Smooth muscle cell (in vitro differentiated cells): Measurements from ENCODE around the gene CDC42EP5. TPM values are rescaled to one million over a fixed set of nuclear protein-coding genes. Genes with fewer than 3 reads are reported as not detected.

Source experiments
- DNase-seq: peaks from one replicate; lab custom pipeline; 2025; ENCODE audit not compliant: unreplicated experiment; lab: John Stamatoyannopoulos, UW
- H2AFZ ChIP-seq: fragments of 200-600 bp; sonication (generic); 2 replicates; pipeline ENCODE4 v1.6.0; 2016; ENCODE audit warnings: antibody characterized with exemption, low read depth, mild to moderate bottlenecking
- H3F3A ChIP-seq: fragments of 200-600 bp; sonication (generic); 2 replicates; pipeline ENCODE4 v1.6.0; 2017; ENCODE audit warnings: antibody characterized with exemption, low read depth
- H3K27ac ChIP-seq: fragments of 200-600 bp; sonication (generic); 2 replicates; pipeline ENCODE4 v1.5.1; 2016; ENCODE audit warnings: low read depth, mild to moderate bottlenecking
- H3K27me3 ChIP-seq: fragments of 200-600 bp; sonication (generic); 2 replicates; pipeline ENCODE4 v1.6.1; 2016; ENCODE audit warnings: low read depth, mild to moderate bottlenecking
- H3K36me3 ChIP-seq: fragments of 200-600 bp; sonication (generic); 2 replicates; pipeline ENCODE4 v1.5.1; 2016; ENCODE audit warnings: low read depth
- H3K4me1 ChIP-seq: fragments of 200-600 bp; sonication (generic); 2 replicates; pipeline ENCODE4 v1.5.1; 2016; ENCODE audit warnings: low read depth
- H3K4me2 ChIP-seq: fragments of 200-600 bp; sonication (generic); 2 replicates; pipeline ENCODE4 v1.6.0; 2016; ENCODE audit warnings: mild to moderate bottlenecking
- H3K4me3 ChIP-seq: fragments of 200-600 bp; sonication (generic); 2 replicates; pipeline ENCODE4 v1.5.1; 2016; ENCODE audit warnings: mild to moderate bottlenecking
- H3K79me2 ChIP-seq: fragments of 200-600 bp; sonication (generic); 2 replicates; pipeline ENCODE4 v1.6.0; 2016; ENCODE audit warnings: low read depth, mild to moderate bottlenecking
- H3K9ac ChIP-seq: fragments of 200-600 bp; sonication (generic); 2 replicates; pipeline ENCODE4 v1.6.0; 2016; ENCODE audit warnings: low read depth
- H3K9me3 ChIP-seq: fragments of 200-600 bp; sonication (generic); replicated peaks from 2 replicates; pipeline ENCODE4 v1.5.1; 2016; ENCODE audit warnings: low read depth
- H4K20me1 ChIP-seq: fragments of 200-600 bp; sonication (generic); 2 replicates; pipeline ENCODE4 v1.6.0; 2016; ENCODE audit warnings: low read depth
- CTCF ChIP-seq: fragments of 200-600 bp; sonication (generic); IDR thresholded peaks from 2 replicates; pipeline ENCODE4 v1.5.1; 2017; ENCODE audit warnings: borderline replicate concordance, mild to moderate bottlenecking, antibody characterized with exemption; ENCODE audit not compliant: insufficient read depth, poor library complexity, severe bottlenecking
- WGBS: methylation state at CpG from one replicate; pipeline ENCODE4 v1.1.7; 2016; ENCODE audit warnings: low lambda C conversion rate; 5-methylcytosine and 5-hydroxymethylcytosine counted together
- polyA plus RNA-seq: library from polyadenylated mRNA; unstranded; fragments of >200 nt; fragmentation: Nextera tagmentation; extraction: Ambion mirVana; gene quantifications from 2 replicates; pipeline ENCODE4 v1.2.1, GENCODE V29; 2016
- total RNA-seq: library from RNA; depleted of rRNA; stranded (reverse); fragments of >200 nt; gene quantifications from 2 replicates; pipeline ENCODE4 v1.2.3, GENCODE V29; 2014

The CDC42EP5 gene
- total and polyA plus RNA-seq, 2 experiments from 2014 or later = 33.6 to 99.8 TPM

GRCh38 chr19:54426291-54426931, 46.7 kb downstream of the CDC42EP5 start:
- Histone ChIP-seq H4K20me1 (peaks cover under 1% of the 10 kb centered on the region), H3K4me2 (no peak overlapping the region), H3K27ac (no peak overlapping the region), H3K9me3 (no peaks in the 10 kb centered on the region), H3K4me1 (peaks cover 24% of the 10 kb centered on the region), H3K79me2 (no peaks in the 10 kb centered on the region), H3F3A (no peaks in the 10 kb centered on the region), H3K9ac (no peak overlapping the region), H2AFZ (no peak overlapping the region), H3K4me3 (no peak overlapping the region), H3K27me3 (peaks cover 5% of the 10 kb centered on the region), H3K36me3 (no peaks in the 10 kb centered on the region)
- no peak for DNase-seq
- TF ChIP-seq CTCF = no peak
- 75% methylated on average over 16 of the region's 17 CpGs for WGBS

- H3K36me3 ChIP-seq = no peaks in the 10 kb centered on the region
- H3K4me3 ChIP-seq = no peak overlapping the region
- no peak overlapping the region for H3K9ac ChIP-seq
- H3K27me3 ChIP-seq = peaks cover 5% of the 10 kb centered on the region
- H3K4me1 ChIP-seq = peaks cover 23% of the 10 kb centered on the region
- no peaks in the 10 kb centered on the region for H3K79me2 ChIP-seq
- 88% methylated on average over 5 of the region's 5 CpGs for WGBS
- H3K27ac ChIP-seq = no peak overlapping the region
- no peaks in the 10 kb centered on the region for H3F3A ChIP-seq
- H3K9me3 ChIP-seq = no peaks in the 10 kb centered on the region
- no peak overlapping the region for H3K4me2 ChIP-seq
- no peaks in the 10 kb centered on the region for H4K20me1 ChIP-seq
- no peak overlapping the region for H2AFZ ChIP-seq
- TF ChIP-seq CTCF = no peak
- DNase-seq = no peak
Observed at GRCh38 chr19:54425382-54425723, 47.7 kb downstream of the CDC42EP5 start.

GRCh38 chr19:54424660-54425381, 48.3 kb downstream of the CDC42EP5 start:
- Histone ChIP-seq H3K27me3 (peaks cover 5% of the 10 kb centered on the region), H3K4me1 (peaks cover 21% of the 10 kb centered on the region), H3K9ac (no peak overlapping the region), H3K9me3 (no peaks in the 10 kb centered on the region), H4K20me1 (no peaks in the 10 kb centered on the region), H3F3A (no peaks in the 10 kb centered on the region), H3K27ac (no peak overlapping the region), H3K4me2 (no peak overlapping the region), H3K79me2 (no peaks in the 10 kb centered on the region), H3K4me3 (no peak overlapping the region), H2AFZ (no peak overlapping the region), H3K36me3 (no peaks in the 10 kb centered on the region)
- no peak for TF ChIP-seq CTCF
- 93% methylated on average over 36 of the region's 36 CpGs for WGBS
- no peak for DNase-seq
